OCI-LY3 (cell line): Measurements from ENCODE around the gene CASZ1.

Source experiments
- H2AFZ ChIP-seq: fragments of 200-600, 300-600 bp; shearing (Covaris generic); 2 replicates; pipeline ENCODE4 v1.6.0; 2014; ENCODE audit warnings: antibody characterized with exemption, low read depth, low read length
- H3K27ac ChIP-seq: fragments of 200-600, 300-600 bp; sonication (generic); 2 replicates; pipeline ENCODE4 v1.5.1; 2014; ENCODE audit warnings: mild to moderate bottlenecking, low read length, moderate library complexity, mixed read lengths
- H3K27me3 ChIP-seq: fragments of 200-600, 300-600 bp; sonication (generic); 2 replicates; pipeline ENCODE4 v1.6.1; 2014; ENCODE audit warnings: low read depth, low read length, mixed read lengths
- H3K36me3 ChIP-seq: fragments of 200-600, 300-600 bp; sonication (generic); replicated peaks from 2 replicates; pipeline ENCODE3; 2014; ENCODE audit warnings: low read depth, low read length, mixed read lengths
- H3K4me1 ChIP-seq: fragments of 300-600, 200-600 bp; sonication (generic); 2 replicates; pipeline ENCODE4 v1.6.1; 2014; ENCODE audit warnings: low read length, mixed read lengths
- H3K4me2 ChIP-seq: fragments of 200-600, 300-600 bp; sonication (generic); 2 replicates; pipeline ENCODE4 v1.6.1; 2014; ENCODE audit warnings: low read length, mixed read lengths
- H3K4me3 ChIP-seq: fragments of 300-600, 200-600 bp; sonication (generic); 2 replicates; pipeline ENCODE4 v1.5.1; 2014; ENCODE audit warnings: antibody characterized with exemption, mild to moderate bottlenecking, low read length, moderate library complexity
- H3K79me2 ChIP-seq: fragments of 300-600, 200-600 bp; shearing (Covaris generic); 2 replicates; pipeline ENCODE4 v1.6.1; 2014; ENCODE audit warnings: mild to moderate bottlenecking, low read length, mixed read lengths
- H3K9ac ChIP-seq: fragments of 300-600, 200-600 bp; shearing (Covaris generic); 2 replicates; pipeline ENCODE4 v1.6.0; 2014; ENCODE audit warnings: mild to moderate bottlenecking, low read length, moderate library complexity
- H3K9me3 ChIP-seq: fragments of 200-600, 300-600 bp; shearing (Covaris generic); 2 replicates; pipeline ENCODE4 v1.6.1; 2014; ENCODE audit warnings: low read length, mixed read lengths; ENCODE audit not compliant: insufficient read depth
- H4K20me1 ChIP-seq: fragments of 200-600, 300-600 bp; sonication (generic); 2 replicates; pipeline ENCODE4 v1.6.1; 2016; ENCODE audit warnings: low read length, mixed read lengths; ENCODE audit not compliant: insufficient read depth
- EZH2phosphoT487 ChIP-seq: fragments of 200-600 bp; shearing (Covaris generic); IDR thresholded peaks from 2 replicates; pipeline ENCODE4 v1.6.1; 2018; ENCODE audit warnings: antibody characterized with exemption, mixed run types, low read depth
- TF ChIP-seq, protein P1 (sequence below): fragments of 200-600, 300-600 bp; sonication (generic); IDR thresholded peaks from 2 replicates; pipeline ENCODE4 v1.5.1; 2014; ENCODE audit warnings: antibody characterized with exemption, low read length, low read depth

Gene CASZ1

DNA sequence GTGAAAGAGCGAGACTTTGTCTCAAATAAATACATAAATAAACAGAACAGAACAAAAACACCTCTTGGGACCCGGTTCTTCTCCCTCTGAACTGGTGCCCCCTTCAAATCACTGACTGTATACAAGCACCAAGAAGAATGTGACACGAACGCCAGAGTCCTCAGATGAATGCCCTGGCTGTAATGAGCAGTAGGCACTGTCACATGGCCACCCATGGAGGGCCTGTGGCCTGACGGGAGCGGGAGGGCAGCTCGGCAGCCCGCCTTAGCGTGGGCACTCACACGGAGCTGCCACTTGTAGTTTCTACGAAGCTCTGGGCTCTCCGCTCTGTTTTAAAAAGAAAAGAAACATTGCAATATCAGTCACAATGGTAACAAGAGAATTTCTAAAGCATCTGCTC is 175.7 kb downstream of the CASZ1 start:
- no peak overlapping the region for H3K4me2 ChIP-seq
- H3K4me1 ChIP-seq, result peaks cover 1% of the 10 kb centered on the region
- H3K79me2 ChIP-seq, result no peaks in the 10 kb centered on the region
- H3K4me3 ChIP-seq, result no peak overlapping the region
- H2AFZ ChIP-seq, result no peak overlapping the region
- H3K27me3 ChIP-seq, result no peaks in the 10 kb centered on the region
- H3K9ac ChIP-seq, result no peak overlapping the region
- H3K36me3 ChIP-seq, result no peaks in the 10 kb centered on the region
- no peaks in the 10 kb centered on the region for H3K9me3 ChIP-seq
- no peak overlapping the region for H3K27ac ChIP-seq
- H4K20me1 ChIP-seq, result no peaks in the 10 kb centered on the region
- TF ChIP-seq, protein P1, sequence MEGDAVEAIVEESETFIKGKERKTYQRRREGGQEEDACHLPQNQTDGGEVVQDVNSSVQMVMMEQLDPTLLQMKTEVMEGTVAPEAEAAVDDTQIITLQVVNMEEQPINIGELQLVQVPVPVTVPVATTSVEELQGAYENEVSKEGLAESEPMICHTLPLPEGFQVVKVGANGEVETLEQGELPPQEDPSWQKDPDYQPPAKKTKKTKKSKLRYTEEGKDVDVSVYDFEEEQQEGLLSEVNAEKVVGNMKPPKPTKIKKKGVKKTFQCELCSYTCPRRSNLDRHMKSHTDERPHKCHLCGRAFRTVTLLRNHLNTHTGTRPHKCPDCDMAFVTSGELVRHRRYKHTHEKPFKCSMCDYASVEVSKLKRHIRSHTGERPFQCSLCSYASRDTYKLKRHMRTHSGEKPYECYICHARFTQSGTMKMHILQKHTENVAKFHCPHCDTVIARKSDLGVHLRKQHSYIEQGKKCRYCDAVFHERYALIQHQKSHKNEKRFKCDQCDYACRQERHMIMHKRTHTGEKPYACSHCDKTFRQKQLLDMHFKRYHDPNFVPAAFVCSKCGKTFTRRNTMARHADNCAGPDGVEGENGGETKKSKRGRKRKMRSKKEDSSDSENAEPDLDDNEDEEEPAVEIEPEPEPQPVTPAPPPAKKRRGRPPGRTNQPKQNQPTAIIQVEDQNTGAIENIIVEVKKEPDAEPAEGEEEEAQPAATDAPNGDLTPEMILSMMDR, result no peak
- no peak for TF ChIP-seq EZH2phosphoT487

DNA sequence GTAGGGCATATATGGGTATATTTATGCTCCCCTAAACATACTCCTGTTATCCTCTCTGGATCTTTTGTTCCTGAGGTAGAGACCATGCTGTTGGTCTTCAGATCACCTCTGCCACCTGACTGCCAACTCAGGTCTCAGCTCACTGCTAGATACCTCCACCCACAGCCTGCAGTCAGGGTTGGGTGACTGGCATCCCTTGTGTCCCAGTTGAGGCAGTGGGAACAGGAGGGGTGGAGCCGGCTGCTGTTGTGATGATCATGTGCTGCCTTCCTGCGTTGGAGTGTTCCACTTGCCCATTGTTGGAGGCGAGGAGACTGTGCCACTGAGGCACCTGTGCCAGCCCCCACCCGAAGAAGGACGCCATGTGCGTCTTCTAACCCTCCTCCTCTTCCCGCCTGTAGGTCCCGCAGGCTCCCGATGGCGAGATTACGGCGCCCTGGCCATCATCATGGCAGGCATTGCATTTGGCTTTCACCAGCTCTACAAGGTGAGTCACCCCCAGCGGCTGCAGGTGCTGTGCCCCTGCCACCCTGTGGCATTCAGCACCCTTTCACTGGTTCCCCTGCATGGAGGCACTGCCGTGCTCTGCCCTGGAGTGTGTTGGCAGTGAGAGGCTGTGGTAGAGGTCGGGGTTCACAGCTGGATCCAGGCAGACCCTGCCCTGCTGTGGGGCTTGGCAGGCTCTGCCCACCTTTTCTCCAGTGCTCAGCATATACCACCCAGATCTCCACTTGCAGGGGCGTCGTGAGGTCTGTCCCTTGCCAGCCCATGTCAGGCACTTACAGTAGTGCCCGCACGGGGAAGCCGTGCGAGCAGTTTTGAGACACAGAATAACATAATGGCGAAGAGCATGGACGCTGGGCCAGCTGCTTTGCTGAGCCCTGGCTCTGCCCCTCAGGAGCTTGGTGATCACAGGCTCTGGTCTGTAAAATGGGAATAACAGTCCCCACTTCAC is 178.2 kb downstream of the CASZ1 start:
- TF ChIP-seq, protein P1, result no peak
- no peak for TF ChIP-seq EZH2phosphoT487
- no peak overlapping the region for H3K4me3 ChIP-seq
- peaks cover 11% of the 10 kb centered on the region; the same call in 1 of the 2 replicates for H4K20me1 ChIP-seq
- peaks cover 14% of the 10 kb centered on the region for H3K4me1 ChIP-seq
- H2AFZ ChIP-seq, result no peak overlapping the region
- no peak overlapping the region for H3K9ac ChIP-seq
- H3K36me3 ChIP-seq, result no peaks in the 10 kb centered on the region
- H3K4me2 ChIP-seq, result no peak overlapping the region
- H3K27me3 ChIP-seq, result no peaks in the 10 kb centered on the region
- no peaks in the 10 kb centered on the region for H3K9me3 ChIP-seq
- no peak overlapping the region for H3K27ac ChIP-seq
- no peaks in the 10 kb centered on the region for H3K79me2 ChIP-seq

GRCh38 chr1:10617318-10617717 is 179.1 kb downstream of the CASZ1 start:
- Histone ChIP-seq H3K27me3 (no peaks in the 10 kb centered on the region), H3K4me3 (no peak overlapping the region), H3K9me3 (no peaks in the 10 kb centered on the region), H3K79me2 (no peaks in the 10 kb centered on the region), H3K4me1 (peaks cover 14% of the 10 kb centered on the region), H2AFZ (no peak overlapping the region), H3K9ac (no peak overlapping the region), H3K4me2 (no peak overlapping the region), H4K20me1 (peaks cover 11% of the 10 kb centered on the region; the same call in 1 of the 2 replicates), H3K36me3 (no peaks in the 10 kb centered on the region), H3K27ac (no peak overlapping the region)
- TF ChIP-seq EZH2phosphoT487, result no peak
- TF ChIP-seq, protein P1, result no peak

DNA sequence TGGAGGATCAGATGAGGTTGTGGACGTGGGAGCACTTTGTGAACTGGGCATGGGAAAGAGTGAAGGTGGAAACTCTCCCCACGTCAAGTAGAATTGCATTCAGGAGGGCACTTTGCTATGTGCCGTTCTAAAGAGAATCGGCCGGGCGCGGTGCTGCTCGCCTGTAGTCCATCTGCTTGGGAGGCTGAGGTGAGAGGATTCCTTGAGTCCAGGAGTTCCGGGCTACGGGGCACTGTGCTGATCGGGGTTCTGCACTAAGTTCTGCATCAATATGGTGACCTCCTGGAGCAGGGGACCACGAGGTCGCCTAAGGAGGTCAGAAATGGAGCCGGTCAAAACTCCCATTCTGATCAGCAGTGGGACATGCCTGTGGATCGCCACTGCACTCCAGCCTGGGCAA is 179.8 kb downstream of the CASZ1 start:
- H3K4me3 ChIP-seq, result no peak overlapping the region
- TF ChIP-seq, protein P1, result no peak
- TF ChIP-seq EZH2phosphoT487, result no peak
- H3K27me3 ChIP-seq, result no peaks in the 10 kb centered on the region
- H3K79me2 ChIP-seq, result no peaks in the 10 kb centered on the region
- H3K9me3 ChIP-seq, result no peaks in the 10 kb centered on the region
- no peak overlapping the region for H2AFZ ChIP-seq
- no peaks in the 10 kb centered on the region for H3K36me3 ChIP-seq
- H3K9ac ChIP-seq, result no peak overlapping the region
- H3K4me1 ChIP-seq, result peaks cover 14% of the 10 kb centered on the region
- H4K20me1 ChIP-seq, result peaks cover 11% of the 10 kb centered on the region; the same call in 1 of the 2 replicates
- no peak overlapping the region for H3K4me2 ChIP-seq
- no peak overlapping the region for H3K27ac ChIP-seq
